Ovary (tissue), 3 donors: ENCODE measurements around the gene ARAP1.

Source experiments
- POLR2A ChIP-seq: fragments of 450-650 bp; IDR thresholded peaks from one replicate; pipeline ENCODE4 v1.6.1; 2017; ENCODE audit warnings: antibody characterized with exemption, mild to moderate bottlenecking, moderate library complexity
- TF ChIP-seq, protein P1 (sequence below), 3 donors: fragments of 450-650 bp in 2 of 3; fragments of 200-600 bp in 1 of 3; IDR thresholded peaks; one replicate each; pipeline versions ENCODE4 v1.5.1 to v1.8.0; 2016 to 2022; ENCODE audit warnings: antibody characterized with exemption in 3 of 3, mild to moderate bottlenecking in 1 of 3
- donor health status: DM: no; HTN: no; CAD: no.

DNA sequence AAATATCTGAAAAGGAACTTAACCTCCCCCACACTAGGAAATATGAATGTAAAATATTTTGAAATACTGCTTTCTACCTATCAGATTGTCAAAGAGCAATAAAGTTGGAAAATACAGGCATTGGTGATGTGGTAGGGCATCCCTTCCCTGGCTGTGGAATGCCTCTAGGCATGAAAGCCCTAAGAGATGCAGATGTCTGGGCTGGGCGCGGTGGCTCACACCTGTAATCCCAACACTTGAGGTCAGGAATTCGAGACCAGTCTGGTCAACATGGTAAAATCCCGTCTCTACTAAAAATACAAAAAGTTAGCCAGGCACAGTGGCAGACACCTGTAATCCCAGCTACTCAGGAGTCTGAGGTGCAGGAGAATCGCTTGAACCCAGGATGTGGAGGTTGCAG, 22.0 kb downstream of the ARAP1 start:
- TF ChIP-seq, protein P1, sequence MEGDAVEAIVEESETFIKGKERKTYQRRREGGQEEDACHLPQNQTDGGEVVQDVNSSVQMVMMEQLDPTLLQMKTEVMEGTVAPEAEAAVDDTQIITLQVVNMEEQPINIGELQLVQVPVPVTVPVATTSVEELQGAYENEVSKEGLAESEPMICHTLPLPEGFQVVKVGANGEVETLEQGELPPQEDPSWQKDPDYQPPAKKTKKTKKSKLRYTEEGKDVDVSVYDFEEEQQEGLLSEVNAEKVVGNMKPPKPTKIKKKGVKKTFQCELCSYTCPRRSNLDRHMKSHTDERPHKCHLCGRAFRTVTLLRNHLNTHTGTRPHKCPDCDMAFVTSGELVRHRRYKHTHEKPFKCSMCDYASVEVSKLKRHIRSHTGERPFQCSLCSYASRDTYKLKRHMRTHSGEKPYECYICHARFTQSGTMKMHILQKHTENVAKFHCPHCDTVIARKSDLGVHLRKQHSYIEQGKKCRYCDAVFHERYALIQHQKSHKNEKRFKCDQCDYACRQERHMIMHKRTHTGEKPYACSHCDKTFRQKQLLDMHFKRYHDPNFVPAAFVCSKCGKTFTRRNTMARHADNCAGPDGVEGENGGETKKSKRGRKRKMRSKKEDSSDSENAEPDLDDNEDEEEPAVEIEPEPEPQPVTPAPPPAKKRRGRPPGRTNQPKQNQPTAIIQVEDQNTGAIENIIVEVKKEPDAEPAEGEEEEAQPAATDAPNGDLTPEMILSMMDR (IDR thresholded peaks at IDR 0.05) = no peak
- TF ChIP-seq POLR2A = no peak
